Stimulated activated CD8-positive, alpha-beta memory T cell treated with anti-CD3 and anti-CD28 coated beads, Interleukin-7, amount 100 ng/mL, for 4 hours (primary cell): ENCODE measurements around the gene NAPA.

Experiments
- DNase-seq, 2 donors: peaks; one replicate each; pipeline ENCODE4 v3.0.0-alpha.2; 2020; ENCODE audit warnings: low read depth in 2 of 2

NAPA gene

DNA sequence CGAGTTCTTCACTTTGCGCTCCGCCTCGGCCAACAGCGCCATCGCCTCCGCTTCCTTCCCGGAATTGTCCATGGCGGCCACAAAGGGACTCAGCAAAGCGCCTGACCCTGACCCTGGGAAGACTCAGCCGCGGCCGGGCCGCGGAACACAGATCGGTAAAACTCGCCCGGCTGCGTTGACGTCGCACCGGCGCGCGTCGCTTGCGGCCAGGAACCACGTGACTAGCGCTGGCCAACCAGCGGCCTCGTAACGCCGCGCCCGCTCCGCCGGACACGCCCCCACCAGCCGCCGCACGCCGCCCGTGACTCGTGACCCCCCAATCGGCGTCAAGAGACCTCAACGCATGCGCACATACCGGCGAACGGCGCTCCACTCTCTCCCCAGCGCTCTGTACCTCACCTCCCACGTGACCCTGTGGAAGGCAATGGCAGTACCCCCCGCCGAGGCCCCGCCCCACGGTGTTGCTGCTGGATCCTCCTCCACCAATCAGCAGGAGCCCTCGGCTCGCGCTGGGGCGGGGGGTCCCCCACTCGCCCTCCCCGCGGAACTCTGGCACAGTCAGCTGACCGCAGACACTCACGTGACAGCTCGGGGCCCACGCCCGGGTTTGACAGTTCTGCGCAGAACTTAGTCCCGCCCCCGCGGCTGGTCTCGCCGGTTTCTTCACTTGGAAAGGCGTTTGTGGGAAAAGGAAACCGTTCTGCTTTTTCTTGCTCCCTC, at the start of gene NAPA:
Gene NAPA (minus strand): TSS at position 195 of the 720 bp plus-strand sequence. CDS start 123 bp downstream, at position 72.
- peak; percentile 100 for DNase-seq

DNA sequence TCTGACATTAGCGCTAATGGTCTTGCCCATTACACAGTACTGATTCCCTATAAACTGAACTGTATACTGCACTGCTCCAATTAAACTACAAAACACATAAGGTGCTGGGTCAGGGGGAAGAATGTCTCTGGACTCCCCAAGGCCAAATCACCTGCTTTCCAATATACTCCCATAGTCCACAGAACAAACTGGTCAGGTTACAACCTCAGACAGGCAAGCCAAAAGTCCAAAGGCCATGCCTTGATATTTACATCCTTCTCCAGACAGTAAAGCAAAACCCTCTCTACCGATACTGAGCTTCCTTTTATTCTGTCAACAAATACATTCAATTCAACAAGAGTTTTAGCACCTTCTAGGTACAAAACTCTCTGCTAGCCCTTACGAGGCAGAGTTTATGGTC, 49.2 kb upstream of the NAPA start:
- no peak for DNase-seq

DNA sequence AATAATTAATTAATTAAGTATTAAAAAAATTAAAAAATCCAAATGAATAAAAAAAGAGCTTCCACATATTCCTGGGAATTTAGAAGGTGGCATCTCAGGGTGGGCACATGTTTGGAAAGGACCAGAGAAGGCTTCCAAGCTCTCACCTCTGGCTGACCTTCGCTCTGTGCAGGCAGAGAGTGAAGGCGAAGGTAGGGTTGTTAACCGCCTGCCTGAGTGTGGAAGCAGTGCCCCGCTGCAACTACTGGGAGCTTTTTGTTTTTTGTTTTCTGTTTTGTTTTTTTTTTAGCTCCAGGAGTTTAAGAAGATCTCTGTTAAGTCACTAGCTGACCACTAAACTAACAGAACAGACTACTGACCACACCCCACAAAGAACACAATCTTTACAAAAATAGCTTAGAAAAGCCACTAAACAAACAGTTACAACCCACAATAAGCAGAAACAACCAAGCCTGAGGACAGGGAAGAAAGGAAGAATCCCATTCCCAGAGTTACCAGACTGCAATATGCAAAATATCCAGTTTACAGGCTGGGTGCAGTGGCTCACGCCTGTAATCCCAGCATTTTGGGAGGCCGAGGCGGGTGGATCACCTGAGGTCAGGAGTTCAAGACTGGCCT, 46.7 kb upstream of the NAPA start:
- DNase-seq, result no peak

DNA sequence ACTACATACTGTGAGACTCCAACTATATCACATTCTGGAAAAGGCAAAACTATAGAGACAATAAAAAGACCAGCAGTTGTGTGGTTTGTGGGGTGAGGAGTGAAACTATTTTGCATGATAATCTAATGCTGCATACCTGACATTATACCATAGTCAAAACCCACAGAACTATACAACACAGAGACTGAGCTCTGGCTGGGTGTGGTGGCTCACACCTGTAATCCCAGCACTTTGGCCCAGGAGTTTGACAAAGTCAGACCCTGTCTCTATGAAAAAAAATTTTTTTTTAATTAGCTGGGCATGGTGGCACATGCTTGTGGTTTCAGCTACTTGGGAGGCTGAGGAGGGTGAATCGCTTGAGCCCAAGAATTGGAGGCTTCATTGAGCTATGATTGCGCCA, 46.1 kb upstream of the NAPA start:
- no peak for DNase-seq

DNA sequence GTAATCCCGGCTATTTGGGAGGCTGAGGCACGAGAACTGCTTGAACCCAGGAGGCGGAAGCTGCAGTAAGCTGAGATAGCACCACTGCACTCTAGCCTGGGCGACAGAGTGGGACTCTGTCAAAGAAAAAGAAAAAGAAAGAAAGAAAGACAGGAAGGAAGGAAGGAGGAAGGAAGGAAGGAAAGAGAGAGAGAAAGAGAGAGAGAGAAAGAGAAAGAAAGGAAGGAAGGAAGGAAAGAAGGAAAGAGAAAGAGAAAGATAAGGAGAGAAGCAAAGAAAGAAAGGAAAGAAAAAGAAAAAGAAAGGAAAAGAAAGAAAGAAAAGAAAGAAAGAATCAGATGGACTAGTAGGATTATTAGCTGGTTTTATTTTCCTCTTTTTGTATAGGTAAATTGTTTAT, 35.3 kb upstream of the NAPA start:
- DNase-seq, result no peak

DNA sequence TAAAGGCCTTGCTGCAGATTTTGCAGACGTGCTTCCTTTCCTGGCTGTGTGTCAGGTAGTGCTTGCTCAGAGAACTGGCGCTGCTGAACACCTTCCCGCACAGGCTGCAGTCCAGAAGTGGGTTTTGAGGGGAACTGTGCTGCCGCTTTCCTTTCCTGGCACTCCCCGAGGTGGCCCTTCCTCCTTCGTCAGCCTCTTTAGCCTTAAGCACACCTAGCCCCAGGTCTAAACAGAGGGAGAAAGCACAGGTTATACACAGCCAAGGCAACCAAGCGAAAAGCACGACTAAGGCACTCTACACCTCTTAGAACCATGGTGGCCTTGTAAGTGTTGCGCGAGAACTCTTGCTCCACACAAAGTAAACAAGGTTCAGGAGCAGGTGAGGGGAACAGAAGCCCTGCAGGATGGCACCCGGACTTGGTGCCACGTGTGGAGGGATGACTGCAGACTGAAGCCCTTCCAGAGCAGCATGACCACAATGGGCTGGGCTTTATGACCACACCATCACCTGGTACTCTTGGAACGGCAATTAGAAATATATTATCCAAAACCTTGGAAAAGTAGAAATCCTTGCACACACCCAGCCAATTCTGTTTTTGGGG, 34.5 kb upstream of the NAPA start:
- no peak for DNase-seq

DNA sequence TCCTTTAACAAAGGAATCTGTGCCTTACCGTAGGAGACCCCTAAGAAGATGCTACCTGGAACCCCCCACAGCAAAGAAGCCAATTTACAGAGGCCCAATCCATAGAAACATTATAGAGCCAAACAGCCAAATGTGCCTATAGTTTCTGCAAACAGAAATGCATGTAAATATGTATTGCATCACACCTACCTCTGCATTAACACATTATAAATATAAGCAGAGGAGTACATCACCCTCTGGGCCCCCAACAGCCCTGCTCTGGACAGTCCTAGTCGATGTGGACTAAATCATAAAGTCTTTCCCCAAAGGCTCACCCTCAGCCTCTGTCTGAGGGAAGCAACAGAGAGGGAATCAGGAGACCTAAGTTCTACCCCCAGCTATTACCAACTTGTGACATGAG, 32.3 kb upstream of the NAPA start:
- no peak for DNase-seq

DNA sequence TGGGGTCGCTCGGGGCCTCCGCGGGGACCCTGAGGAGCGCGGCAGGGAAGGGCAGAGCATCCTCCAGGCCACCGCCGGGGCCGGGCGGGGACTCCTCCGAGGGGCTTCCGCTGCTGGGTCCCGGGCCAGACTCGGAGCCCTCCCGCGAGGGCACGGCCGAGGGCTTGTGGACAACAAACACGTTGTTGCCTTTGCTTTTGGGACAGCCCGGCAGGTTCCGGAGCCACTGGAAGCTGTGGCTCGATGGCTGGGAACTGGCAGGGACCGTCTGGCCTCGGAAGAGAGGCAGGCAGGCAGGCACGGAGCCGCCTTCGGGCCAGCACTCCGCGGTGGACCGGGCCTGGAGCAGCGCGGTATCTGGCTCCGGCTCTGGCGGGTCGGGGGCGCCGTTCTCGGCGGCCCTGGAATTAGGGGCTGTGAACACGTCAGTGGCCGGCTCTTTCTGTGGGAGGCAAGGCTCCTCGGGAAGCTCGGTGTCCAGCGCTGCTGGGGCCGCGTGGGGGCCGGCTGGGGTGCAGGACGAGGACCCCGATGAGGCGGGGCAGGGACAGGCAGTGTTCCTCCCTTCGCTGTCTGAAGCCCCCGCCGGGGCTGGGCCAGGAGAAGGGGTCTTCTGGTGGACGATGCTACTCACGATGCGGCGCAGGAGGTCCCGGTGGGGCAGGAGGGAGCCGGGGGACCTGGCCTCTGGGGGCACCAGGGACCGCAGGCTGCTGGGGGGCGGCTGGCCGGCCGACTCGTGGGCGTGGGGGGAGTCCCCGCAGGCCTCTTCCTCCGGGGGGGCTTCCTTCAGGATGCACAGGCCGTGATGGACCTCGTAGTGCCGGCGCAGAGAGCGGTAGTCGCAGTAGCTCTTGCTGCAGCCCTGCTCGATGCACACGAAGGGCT, 30.4 kb upstream of the NAPA start:
- DNase-seq, result no peak

DNA sequence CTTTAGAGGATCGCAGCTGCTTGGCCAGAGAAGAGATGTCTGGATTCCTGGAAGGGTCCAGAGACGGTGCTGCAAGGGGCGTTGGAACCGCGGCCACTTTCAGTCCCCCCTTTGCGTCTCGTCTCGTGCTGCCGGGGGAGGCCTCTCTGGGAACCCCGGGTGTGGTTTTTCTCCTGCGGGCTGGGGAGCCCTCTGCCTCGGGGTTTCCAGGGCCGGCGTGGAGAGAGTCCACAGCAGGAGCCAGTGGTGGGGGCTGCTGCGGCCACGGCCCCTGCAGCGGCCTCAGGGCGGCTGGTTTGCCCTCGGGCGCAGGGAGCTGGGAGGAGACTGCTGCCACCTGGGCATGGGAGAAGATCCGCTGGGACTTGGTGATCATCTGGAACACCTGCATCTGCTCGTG, 29.6 kb upstream of the NAPA start:
- no peak for DNase-seq

DNA sequence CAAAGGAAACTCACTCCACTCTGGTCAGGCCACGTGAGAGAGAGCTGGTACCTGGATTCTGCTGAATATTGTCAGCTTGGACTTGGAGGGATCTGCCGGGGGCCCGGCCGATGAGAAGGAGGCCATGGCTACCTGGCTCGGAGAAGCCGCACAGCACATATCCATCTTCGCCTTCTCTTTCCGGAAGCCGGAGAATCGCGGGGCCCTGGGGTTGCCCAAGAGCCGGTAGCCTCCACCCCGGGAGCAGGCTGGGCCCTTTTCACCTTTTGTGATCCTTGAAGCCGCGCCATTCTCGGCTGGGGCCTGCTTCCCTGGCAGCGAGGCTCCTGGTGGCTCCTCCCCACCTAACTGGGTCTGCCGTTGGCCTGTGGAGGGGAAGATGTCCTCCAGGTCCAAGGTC, 29.2 kb upstream of the NAPA start:
- DNase-seq, result no peak

DNA sequence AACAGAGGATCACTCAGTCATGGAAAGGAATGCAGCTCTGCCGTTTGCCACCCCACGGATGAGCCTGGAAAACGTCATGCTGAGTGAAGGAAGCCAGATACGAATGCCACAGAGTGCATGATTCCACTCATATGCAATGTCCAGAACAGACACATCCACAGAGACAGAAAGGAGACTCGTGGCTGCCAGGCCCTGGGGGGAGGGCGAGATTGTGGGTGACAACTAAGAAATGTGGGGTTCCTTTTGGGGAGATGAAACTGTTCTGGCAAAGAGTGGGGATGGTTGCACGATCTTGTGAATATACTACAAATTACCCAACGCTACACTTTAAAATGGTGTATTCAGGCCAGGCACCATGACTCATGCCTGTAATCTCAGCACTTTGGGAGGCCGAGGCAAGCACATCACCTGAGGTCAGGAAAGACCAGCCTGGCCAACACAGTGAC, 27.2 kb upstream of the NAPA start:
- DNase-seq, result no peak

DNA sequence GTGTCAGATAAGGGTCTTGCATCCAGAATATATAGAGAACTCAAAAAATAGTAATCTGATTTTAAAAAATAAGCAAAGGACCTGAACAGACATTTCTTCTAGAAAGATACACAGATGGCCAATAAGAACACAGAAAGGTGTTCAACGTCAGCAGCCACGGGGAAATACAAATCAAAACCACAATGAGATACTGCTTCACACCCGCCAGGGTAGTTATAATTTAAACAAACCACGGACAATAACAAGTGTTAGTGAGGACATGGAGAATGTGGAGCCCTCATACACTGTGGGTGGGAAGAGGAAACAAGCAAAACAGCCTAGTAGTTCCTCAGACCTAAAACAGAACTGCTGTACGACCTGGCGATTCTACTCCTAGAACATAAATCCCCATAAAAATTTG, 26.7 kb upstream of the NAPA start:
- peak; percentile 7 to 11 for DNase-seq

DNA sequence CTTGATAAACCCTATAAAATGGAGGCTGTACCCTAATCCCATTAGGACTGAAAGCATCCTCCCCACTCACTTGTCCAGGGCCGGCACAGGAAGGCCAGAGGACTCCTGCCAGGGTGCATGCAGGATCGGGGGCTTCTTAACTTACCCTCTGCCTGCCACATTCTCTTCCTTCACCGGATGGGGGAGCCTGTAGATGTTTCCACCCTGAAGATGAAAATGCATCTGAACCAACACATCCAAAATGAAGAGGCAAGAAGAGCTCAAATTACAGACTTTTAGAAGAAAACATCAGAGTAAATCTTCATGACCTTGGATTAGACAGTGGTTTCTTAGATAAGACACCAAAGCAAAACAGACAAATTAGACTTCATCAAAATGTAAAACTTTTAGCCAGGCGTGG, 25.9 kb upstream of the NAPA start:
- no peak for DNase-seq

DNA sequence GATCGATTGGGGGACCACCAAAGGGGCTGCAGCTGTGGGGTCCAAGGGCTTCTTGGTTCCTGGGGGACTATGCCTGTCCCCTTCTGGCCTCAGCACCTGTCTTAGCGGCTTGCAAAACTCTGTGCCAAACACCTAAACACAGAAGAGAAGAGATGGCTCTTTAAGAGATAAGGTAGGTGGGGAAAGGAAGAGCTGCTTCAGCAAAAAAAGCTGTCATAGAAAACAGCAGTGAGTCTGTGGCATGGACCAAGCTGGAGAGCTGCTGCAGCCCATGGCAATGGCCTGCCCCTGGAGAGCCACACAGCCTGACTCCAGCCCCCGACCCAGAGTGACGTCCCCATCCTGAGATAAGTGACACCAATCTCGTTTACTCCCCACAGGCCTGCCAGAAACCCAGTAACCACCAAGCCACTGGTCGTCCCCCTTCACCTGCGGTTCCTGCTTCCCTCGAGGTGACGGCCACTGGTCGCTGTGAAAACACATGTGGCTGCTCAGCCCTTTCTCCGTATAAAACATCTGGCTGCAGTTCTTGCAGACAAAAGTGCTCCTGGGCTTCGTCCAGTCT, 25.0 kb upstream of the NAPA start:
- peak; percentile 35 to 45 for DNase-seq

DNA sequence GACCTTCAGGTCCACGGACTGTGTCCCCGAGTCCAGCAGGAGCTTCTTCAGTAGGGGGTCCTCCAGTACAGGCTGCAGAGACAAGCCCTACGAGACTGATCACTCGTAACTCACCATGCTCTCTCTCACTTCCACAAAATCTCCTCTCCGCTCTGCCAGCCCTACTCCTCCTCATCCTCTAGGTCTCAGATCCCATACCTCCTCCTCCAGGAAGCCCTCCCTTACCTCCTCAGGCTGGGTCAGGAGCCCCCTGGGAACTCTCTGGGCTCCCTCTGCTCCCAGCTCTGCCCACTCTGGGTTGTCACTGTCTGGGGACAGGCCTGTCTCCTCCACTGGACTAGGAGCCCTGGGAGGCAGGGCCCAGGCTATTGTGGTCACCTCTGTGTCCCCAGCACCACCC, 23.9 kb upstream of the NAPA start:
- no peak for DNase-seq

DNA sequence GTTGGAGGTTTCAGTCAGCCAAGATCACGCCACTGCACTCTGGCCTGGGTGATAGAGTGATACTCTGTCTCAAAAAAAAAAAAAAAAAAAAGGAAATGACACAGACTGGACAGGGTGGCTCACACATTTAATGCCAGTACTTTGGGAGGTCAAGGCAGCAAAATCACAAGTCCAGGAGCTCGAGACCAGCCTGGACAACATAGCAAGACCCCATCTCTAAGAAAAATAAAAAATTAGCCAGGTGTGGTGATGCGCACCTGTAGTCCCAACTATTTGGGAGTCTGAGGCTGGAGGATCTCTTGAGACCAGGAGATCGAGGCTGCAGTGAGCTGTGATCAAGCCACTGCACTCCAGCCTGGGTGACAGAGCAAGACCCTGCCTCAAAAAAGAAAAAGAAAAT, 22.6 kb upstream of the NAPA start:
- no peak for DNase-seq

DNA sequence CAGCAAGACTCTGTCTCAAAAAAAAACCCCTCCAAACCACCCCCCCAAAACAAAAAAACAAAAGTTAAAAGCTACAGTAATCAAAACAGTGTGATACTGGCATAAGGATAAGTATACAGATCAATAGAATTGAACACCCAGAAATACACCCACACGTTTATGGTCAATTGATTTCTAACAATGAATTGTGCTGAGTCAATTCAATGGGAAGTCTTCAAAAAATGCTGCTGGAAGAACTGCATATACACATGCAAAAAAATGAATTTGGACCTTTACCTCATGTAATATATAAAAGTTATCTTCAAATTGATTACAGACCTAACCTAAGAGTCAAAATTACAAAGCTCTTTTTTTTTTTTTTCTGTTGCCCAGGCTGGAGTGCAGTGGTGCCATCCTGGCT, 19.8 kb upstream of the NAPA start:
- no peak for DNase-seq

DNA sequence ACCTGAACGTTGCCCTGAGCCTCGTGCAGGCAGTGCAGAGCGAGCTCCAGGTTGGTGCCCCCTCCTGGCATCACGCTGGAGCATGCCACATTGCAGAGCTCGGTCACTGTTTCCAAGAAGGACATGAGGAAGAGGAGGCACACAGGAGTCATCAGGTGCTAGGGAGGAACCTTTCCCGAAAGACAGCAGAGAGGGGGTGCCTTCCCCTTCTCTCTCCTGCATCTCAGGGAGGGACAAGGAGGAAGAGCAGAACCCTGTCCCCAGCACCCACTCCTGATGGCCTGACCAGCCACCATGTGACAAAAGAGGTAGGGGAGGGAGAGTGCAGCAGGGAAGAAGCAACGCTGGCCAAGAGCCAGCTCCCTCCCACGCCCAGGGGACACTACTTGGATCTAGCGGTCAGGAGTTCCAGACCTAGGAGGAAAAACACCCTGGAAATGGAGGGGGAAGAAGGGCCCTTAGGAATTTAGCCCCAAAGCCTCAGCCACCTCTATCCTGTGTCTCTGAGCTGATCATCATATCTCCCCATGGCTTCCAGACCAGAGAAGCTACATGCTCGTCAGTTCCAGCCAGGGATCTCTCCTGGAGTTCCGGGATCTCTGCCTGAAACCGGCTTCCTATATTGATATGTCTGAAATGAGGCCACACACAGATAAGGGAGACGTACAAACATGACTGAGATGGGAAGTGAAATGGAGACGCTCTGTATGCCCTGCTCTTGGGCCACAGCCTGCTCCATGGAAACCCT, 17.0 kb upstream of the NAPA start:
- DNase-seq, result no peak

DNA sequence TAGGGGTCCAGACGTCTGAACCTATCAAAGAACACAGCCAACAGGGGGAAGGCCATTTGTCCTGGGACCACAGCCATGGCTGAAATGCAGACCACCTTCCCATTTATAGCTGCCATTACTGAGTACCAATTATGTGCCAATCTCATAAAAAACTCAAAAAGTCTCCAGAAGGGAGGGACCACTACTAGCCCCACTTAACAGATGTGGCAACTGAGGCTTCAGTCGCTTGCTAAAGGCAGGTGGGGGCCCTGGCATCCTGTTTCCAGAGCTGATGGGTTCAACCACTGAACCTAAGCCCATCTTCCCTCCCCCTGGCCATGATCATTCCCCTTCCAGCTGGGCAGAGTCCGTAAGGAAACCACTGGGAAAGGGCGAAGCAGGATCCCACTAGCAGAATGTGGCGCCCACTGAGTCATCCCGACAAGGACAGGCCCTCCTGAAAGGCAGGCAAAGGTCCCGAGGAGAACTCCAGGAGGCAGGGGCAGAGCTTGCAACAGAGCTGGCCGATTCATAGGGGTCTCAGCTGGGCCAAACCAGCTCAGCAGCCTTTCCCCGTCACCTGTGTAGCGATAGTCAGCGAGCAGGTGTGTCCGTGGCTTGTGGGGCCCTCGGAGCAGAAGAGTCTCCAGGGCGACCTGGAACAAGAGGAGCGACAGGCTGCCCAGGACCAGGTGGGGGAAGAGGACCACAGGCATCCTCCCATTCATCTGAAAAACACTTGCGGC, 14.3 kb upstream of the NAPA start:
- DNase-seq, result no peak

DNA sequence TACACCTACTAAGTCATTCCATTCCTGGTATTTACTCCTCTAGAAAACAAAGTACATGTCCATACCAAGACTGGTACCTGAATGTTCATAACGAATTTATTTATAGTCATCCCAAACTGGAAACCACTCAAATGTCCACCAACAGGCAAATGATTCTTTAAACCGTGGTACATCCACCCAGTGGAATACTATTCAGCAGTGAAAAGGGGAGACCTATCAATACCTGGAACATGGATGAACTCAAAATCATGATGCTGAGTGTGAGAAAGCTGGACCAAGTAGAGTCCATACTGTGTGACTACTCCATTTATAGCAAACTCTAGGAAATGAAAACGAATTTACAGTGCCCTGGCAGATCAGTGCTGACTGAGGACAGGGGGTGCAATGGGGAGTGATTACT, 11.9 kb upstream of the NAPA start:
- DNase-seq, result no peak

DNA sequence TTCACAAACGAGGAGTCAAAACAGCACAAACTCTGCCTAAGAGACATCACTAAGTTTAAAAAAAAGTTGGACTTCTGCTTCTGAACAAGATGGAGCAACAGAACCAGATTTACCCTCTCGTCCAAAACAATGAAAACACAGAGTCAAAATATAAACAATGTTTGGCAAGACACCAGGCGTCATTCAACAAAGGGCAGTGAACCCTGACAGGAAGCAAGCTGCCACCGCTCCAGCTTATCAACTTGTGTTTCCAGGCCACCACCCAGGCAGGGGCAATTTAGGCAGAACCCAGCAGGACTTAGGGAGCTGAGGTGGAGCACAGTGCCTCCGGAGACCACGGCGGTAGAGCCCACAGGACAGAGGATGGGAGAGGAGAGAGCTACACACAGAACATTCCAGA, 8.6 kb upstream of the NAPA start:
- DNase-seq, result no peak
